Inflammatory macrophage (primary cell): ENCODE results near the gene U2SURP.
"Not testable (repeated sequence)": the region's sequence is repeated elsewhere in the genome, so short reads cannot be mapped to it uniquely, and the experiment has no call there.

ENCODE experiments used
- DNase-seq, 2 donors: peaks; one replicate each; pipeline ENCODE4 v3.0.0-alpha.2; 2020 to 2022

The U2SURP gene

GRCh38 chr3:143014921-143015320 is 13.6 kb downstream of the U2SURP start:
- no peak for DNase-seq

DNA sequence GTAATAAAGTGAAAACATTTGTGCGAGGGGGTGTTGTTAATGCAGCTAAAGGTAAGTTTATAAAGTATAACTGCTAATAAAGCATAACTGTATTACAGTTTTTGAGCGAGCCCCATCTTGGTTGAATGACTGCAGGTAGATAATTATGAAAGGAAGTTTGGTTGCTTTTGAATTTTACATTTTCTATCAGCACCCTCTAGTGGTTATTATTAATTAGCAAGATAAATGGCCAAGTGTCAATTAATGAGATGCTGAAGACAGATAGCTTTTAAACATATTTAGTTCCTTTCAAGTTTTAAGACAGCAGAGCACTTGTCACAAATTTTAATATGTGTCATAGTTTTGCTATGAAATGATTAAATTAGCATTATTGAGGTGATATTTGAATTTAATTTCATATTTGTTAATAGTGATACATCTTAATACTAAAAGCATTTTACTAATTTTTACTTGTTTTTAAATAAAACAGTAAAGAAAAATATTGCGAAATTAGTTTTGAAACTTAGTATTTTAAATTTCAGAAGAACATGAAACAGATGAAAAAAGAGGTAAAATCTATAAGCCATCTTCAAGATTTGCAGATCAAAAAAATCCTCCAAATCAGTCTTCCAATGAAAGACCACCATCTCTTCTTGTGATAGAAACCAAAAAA is 15.1 kb downstream of the U2SURP start:
- peak in 1 of 2 donors; percentile 39 for DNase-seq

DNA sequence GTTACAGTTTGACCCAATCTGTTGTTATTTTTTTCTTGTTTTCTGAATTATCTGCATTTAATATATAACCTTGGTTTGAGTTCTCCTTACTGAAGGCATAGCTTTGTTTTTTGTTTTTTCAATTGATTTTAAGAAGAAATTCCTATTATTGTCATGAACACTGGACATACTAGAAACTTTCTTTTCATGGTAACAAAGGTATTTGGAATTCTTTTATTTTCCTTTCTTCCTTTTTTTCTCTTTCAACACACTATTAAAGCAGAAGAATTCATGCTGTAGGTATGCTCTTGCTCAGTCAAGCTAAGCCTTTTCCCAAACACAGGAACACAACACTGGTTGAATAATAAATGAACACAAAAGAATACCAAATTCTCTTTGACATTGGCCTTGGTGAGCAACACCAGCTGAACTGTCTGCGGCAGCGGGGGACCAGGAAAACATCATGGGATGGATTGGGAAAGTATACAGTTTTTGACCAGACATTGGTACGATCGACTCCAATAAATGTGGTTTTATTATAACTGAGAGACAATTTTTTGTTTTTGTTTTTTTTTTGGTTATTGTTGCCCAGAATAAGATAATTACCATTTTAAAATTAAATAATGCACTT is 23.1 kb downstream of the U2SURP start:
- DNase-seq = no peak

GRCh38 chr3:143031327-143031726 is 30.0 kb downstream of the U2SURP start:
- DNase-seq = no peak

GRCh38 chr3:143031796-143032387 is 30.5 kb downstream of the U2SURP start:
- DNase-seq = not testable (repeated sequence)

GRCh38 chr3:143035466-143036211 is 34.3 kb downstream of the U2SURP start:
- peak; percentile 38 to 62 for DNase-seq

DNA sequence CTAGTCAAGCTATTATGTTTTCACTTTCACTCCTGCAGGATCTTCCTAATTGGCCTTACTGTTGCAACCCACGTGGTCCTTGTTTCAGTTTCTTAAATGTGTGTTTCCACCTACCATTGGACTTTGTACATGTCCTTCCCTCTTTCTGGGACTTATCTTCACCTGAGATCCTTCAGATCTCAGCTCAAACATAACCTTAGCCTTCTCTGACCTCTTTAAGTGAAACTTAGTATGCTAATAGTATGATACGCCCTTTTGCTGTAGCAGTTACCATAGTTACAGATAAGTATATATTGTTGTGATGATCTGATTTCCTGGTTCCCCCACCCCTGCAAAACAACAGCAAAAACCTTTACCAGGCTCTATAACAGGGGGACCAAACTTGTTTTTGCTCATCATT is 35.2 kb downstream of the U2SURP start:
- no peak for DNase-seq

- DNase-seq = no peak
Measured at GRCh38 chr3:143037867-143038266, 36.5 kb downstream of the U2SURP start.

DNA sequence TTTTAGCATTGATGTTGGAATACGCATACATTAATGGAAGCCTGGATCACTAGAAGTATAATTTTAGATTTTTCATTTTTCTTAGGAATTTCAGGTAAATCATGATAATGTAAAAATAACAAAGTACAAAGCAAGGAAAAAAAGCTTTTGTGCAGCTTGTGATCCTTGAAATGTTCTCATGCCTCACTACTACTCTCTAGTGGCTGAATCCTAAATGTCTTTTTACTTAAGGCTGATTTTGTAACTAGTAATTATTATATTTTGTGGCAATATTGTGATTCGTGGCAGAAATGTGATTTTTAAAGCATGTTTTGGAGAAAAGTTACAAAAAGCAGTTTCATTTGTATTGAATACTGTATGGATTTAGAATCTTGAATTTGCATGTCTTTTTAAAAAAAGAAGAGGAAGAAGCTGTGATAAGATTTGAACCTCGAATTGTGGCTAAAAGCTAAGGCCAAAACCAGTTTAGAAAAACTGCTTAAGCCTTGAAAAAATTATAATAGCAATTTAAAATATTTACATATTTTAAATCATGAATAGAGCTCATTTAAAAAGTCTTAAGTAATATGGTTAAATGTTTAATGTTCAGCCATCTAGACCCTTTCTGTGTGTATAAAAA is 39.0 kb downstream of the U2SURP start:
- peak in 1 of 2 donors; percentile 17 for DNase-seq

- DNase-seq = no peak
Measured at GRCh38 chr3:143041903-143042302, 40.5 kb downstream of the U2SURP start.

DNA sequence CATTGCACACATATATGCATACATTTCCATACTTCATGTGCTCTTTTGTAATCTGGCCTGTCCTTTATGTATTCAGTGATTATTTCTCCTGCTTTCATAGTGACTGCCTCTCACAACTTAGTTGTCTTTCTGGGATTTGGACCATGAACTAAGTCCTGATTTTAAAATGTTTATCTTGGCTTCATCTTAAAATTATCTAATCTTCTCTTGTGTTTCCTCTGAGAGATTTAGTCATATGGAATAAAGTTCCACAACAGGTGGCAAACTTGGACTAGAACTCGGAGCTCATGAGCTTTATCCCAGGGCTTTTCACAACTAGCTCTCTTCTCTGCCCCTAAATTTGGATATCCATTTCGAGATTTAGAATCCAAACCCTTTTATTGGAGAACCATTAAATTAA is 44.3 kb downstream of the U2SURP start:
- DNase-seq = no peak

- DNase-seq = not testable (repeated sequence)
Measured at GRCh38 chr3:143046075-143046474, 44.7 kb downstream of the U2SURP start.

DNA sequence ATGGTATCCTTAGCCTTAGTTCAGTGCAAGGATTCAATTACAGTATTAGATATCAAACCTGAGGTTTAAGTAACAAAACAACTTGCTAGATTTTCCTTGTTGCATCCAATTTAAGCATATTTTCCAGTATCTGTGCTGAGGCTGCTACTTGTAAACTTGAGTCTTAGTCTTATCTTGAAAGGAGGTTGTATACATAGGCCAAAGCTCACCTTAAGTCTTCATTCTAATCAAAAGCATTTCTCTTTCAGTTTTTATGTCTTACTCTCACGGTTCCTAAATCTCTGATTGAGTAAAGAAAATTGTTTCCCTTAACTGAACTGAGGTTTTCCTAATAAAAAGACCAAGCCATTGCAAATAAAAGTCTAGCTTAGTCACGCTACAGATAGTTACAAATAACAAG is 52.6 kb downstream of the U2SURP start:
- DNase-seq = no peak

GRCh38 chr3:143056372-143056771 is 55.0 kb downstream of the U2SURP start:
- no peak for DNase-seq

- peak in 1 of 2 donors; percentile 22 for DNase-seq
Measured at GRCh38 chr3:143060906-143061305, 59.5 kb downstream of the U2SURP start.

GRCh38 chr3:143063018-143063417 is 61.6 kb downstream of the U2SURP start:
- DNase-seq = no peak

DNA sequence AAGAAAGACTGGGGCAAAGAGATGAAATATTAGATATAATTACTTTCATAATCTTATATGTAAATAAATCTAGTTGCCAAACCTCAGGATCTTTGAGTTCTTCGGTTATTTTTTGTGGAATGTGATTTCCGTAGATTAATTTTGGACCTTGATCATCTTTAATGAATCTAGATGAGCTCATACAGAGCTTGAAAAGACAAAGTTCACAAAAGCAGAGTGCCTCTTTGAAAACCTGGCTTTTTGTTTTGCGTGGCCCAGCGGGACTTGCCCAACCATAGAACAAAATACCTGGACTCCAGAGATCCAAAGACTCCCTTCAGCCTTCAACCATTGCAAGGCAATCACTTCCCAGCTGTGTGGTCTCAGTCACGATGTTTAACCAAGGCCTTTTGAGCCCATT is 63.4 kb downstream of the U2SURP start:
- no peak for DNase-seq

DNA sequence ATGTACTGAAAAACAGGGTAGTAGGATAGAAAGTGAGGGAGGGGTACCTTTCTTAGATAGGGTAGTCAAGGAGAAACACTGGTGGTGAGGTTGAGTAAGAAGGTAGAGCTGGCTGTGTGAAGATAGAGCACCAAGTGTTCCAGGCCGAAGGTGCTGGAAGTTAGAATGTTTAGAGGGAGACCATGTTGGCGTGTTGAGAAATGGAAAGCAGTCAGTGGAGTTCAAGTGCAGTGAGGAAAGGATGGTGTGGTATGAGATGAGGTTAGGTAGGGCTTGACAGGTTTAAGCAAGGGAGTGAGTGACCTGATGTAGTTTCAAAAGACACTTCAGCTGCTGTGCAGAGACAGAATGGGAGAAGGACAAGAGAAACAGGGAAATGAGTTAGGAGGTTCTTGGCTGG is 64.0 kb downstream of the U2SURP start:
- no peak for DNase-seq

DNA sequence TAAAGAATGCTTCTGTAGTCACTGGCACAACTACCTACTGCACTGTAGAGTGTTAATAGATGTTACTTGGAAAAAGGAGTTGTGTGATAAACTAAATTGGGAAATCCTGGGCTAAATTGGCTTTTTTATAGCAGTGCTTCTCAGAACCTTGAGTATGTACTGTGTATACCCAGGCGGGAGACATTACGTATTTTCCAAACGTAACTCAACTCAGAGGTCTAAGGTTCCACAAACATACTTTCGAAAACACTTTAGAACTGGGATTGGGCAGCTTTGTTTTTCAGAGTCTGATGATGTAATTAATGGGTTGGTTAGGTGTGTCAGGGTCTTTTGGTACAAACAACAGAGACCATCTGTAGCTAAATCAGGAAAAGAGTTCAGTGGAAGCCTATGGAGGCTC is 64.7 kb downstream of the U2SURP start:
- no peak for DNase-seq

- DNase-seq = no peak
Measured at GRCh38 chr3:143067201-143067600, 65.8 kb downstream of the U2SURP start.

DNA sequence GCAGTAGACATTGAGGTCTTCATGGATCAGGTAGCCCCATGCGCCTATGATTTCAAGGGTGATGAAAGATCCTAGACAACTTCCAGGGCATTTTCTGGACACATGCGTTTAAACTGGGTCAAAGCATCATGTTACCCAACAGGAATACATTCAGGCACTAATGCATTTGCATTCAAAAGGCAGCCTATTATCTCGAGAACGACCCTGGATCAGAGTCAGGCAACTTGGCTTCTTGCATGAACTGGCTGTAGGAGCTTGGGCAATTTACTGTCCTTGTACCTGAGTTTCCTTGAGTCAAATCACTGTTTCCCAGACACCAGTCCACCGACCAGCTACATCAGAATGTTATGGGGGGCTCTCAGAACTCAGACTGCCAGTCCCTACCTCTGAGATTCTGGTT is 66.7 kb downstream of the U2SURP start:
- DNase-seq = no peak

DNA sequence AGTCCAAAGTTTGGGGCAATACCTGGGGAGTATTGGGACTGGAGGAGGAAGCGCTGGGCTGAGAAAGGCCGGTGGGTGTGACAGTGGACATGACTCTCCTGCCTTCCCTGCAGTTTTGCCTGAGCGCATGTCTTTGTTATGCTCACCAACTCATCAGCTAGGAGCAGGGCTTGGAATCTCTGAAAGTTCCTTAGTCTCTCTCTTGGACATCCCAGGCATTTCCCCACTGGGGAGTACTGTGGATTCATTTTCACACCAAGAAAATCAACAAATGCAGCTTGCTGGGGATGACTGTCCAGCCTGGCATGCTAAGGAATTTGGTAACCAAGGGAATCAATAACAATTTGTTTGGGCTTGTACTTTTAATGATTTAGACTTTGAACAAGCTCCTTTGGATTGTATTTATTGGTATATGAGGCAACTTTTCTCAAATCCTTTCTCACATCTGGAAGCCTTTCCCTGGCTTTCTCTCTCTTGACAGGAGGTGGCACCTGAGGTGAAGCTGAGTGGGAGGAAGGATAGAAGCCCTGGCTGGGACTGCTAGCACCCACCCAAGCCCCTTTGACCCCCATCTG is 69.7 kb downstream of the U2SURP start:
- no peak for DNase-seq

DNA sequence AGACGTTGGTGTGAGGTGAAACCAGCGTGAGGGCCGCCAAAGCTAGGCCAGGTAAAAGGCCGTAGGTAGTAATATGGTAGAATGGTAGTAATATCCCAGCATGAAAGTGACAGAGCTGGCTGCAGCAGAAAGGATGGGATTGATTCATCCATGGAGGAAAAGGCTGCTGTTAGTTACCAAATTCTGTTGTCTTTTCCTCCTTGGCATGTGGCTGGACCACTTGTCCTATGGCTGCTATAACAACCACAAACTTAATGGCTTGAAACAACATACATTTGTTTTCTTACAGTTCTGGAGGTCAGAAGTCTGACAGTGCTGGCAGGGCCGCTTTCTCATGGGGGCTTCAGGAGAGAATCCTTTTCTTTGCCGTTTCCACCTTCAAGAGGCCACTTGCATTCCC is 70.4 kb downstream of the U2SURP start:
- no peak for DNase-seq
